Loucy (cell line): ENCODE measurements around the gene TTYH3.

ENCODE experiments used
- H2AFZ ChIP-seq: fragments of 200-600 bp; sonication (generic); 2 replicates; pipeline ENCODE4 v1.6.0; 2016; ENCODE audit warnings: antibody characterized with exemption, mild to moderate bottlenecking, low read length, moderate library complexity
- H3F3A ChIP-seq: fragments of 200-600 bp; 2 replicates; pipeline ENCODE4 v1.6.0; 2016; ENCODE audit warnings: antibody characterized with exemption, low read depth, mild to moderate bottlenecking
- H3K27me3 ChIP-seq: fragments of 200-600 bp; sonication (generic); 2 replicates; pipeline ENCODE4 v1.6.1; 2014; ENCODE audit warnings: low read length, mild to moderate bottlenecking; ENCODE audit not compliant: insufficient read depth, poor library complexity, severe bottlenecking
- H3K36me3 ChIP-seq: fragments of 200-600 bp; sonication (generic); 2 replicates; pipeline ENCODE4 v1.6.1; 2016; ENCODE audit warnings: low read length; ENCODE audit not compliant: insufficient read depth
- H3K4me1 ChIP-seq: fragments of 200-600 bp; sonication (generic); 2 replicates; pipeline ENCODE4 v1.5.1; 2014; ENCODE audit warnings: low read length, mild to moderate bottlenecking; ENCODE audit not compliant: insufficient read depth, poor library complexity, severe bottlenecking
- H3K4me2 ChIP-seq: fragments of 200-600 bp; sonication (generic); 2 replicates; pipeline ENCODE4 v1.6.0; 2014; ENCODE audit warnings: antibody characterized with exemption, low read length, low read depth, mild to moderate bottlenecking; ENCODE audit not compliant: poor library complexity, severe bottlenecking
- H3K4me3 ChIP-seq: fragments of 200-600 bp; sonication (generic); 2 replicates; pipeline ENCODE4 v1.5.1; 2014; ENCODE audit warnings: low read length, mild to moderate bottlenecking, mixed read lengths; ENCODE audit not compliant: poor library complexity, severe bottlenecking
- H3K79me2 ChIP-seq: fragments of 200-600 bp; sonication (generic); 2 replicates; pipeline ENCODE4 v1.6.1; 2014; ENCODE audit warnings: low read length; ENCODE audit not compliant: insufficient read depth
- H3K9ac ChIP-seq: fragments of 200-600 bp; sonication (generic); 2 replicates; pipeline ENCODE4 v1.6.0; 2014; ENCODE audit warnings: mild to moderate bottlenecking, low read depth, low read length, moderate library complexity; ENCODE audit not compliant: poor library complexity, severe bottlenecking
- H3K9me2 ChIP-seq: fragments of 200-600 bp; sonication (generic); replicated peaks from 2 replicates; pipeline ENCODE4 v1.6.1; 2016; ENCODE audit warnings: low read depth, low read length, mixed read lengths
- H3K9me3 ChIP-seq: fragments of 200-600 bp; sonication (generic); 2 replicates; pipeline ENCODE4 v1.6.1; 2014; ENCODE audit warnings: mild to moderate bottlenecking, antibody characterized with exemption, low read length, low read depth; ENCODE audit not compliant: insufficient read depth
- H4K20me1 ChIP-seq: fragments of 200-600 bp; sonication (generic); 2 replicates; pipeline ENCODE4 v1.6.0; 2014; ENCODE audit warnings: antibody characterized with exemption, low read length, mild to moderate bottlenecking; ENCODE audit not compliant: insufficient read depth, poor library complexity, severe bottlenecking
- EZH2phosphoT487 ChIP-seq: fragments of 200-600 bp; IDR thresholded peaks from 2 replicates; pipeline ENCODE4 v1.6.1; 2018; ENCODE audit warnings: antibody characterized with exemption, mild to moderate bottlenecking, moderate library complexity, borderline replicate concordance
- TF ChIP-seq, protein P1 (sequence below): fragments of 200-600 bp; sonication (generic); conservative IDR thresholded peaks from 2 replicates; pipeline ENCODE4 v1.5.1; 2014; ENCODE audit warnings: mild to moderate bottlenecking, antibody characterized with exemption, low read length

TTYH3 gene

DNA sequence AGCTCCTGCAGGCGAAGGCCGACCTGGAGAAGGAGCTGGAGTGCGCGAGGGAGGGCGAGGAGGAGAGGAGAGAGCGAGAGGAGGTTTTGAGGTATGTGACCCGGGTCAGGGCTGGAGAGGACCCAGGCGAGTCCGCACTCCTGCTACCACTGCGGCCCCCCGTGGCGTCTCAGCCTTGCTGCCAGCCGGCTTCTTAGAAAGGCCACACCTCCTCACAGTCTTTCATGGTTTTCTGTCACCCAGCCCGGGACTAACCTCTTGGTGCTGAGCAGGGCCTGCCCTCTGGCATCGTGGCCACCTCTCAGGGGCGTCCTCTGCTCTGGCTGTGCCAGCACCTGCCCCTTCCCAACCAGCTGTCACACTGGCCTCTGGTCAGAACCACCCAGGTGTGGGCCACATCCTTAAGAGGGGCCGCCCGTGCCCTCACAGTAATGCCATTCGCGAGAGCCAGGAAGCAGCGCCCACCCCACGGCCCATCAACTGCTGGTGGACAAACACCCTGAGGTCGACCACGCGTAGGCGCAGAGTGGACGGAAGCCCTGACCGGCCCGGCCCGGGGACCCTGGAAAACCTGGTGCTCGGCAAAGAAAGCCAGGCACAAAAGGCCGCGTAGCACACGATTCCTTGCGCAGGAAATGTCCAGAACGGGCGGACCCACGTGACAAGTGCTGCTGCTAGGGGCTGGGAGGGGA lies 38.6 kb upstream of the TTYH3 start:
- H3K27me3 ChIP-seq = no peaks in the 10 kb centered on the region
- H3K4me1 ChIP-seq = no peaks in the 10 kb centered on the region
- no peaks in the 10 kb centered on the region for H3K36me3 ChIP-seq
- H3F3A ChIP-seq = no peaks in the 10 kb centered on the region
- no peaks in the 10 kb centered on the region for H3K79me2 ChIP-seq
- no peak overlapping the region for H3K4me2 ChIP-seq
- no peak overlapping the region for H3K9ac ChIP-seq
- H3K9me2 ChIP-seq = no peaks in the 10 kb centered on the region
- TF ChIP-seq, protein P1, sequence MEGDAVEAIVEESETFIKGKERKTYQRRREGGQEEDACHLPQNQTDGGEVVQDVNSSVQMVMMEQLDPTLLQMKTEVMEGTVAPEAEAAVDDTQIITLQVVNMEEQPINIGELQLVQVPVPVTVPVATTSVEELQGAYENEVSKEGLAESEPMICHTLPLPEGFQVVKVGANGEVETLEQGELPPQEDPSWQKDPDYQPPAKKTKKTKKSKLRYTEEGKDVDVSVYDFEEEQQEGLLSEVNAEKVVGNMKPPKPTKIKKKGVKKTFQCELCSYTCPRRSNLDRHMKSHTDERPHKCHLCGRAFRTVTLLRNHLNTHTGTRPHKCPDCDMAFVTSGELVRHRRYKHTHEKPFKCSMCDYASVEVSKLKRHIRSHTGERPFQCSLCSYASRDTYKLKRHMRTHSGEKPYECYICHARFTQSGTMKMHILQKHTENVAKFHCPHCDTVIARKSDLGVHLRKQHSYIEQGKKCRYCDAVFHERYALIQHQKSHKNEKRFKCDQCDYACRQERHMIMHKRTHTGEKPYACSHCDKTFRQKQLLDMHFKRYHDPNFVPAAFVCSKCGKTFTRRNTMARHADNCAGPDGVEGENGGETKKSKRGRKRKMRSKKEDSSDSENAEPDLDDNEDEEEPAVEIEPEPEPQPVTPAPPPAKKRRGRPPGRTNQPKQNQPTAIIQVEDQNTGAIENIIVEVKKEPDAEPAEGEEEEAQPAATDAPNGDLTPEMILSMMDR = no peak
- H3K9me3 ChIP-seq = no peaks in the 10 kb centered on the region
- H3K4me3 ChIP-seq = no peak overlapping the region
- H4K20me1 ChIP-seq = no peaks in the 10 kb centered on the region
- H2AFZ ChIP-seq = no peak overlapping the region

DNA sequence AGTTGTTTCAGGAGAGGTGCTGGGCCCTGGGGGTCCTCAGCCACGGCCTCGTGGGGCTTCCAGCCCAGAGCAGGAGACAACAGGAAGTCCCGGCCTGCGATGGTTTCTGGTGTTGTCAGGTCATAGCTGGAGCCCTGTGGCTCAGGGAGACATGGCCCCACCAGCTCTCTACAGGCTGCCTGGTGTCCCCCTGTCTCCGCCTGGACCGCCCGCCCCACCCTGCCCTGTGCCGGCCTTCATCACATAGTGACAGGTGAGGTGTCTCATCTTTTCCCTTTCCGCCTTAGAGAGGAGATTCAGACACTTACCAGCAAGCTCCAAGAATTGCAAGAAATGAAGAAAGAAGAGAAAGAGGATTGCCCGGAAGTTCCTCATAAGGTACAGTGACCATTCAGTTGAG lies 37.2 kb upstream of the TTYH3 start:
- Histone ChIP-seq H3K9ac (no peak overlapping the region), H3K4me1 (no peaks in the 10 kb centered on the region), H3K36me3 (no peaks in the 10 kb centered on the region)

DNA sequence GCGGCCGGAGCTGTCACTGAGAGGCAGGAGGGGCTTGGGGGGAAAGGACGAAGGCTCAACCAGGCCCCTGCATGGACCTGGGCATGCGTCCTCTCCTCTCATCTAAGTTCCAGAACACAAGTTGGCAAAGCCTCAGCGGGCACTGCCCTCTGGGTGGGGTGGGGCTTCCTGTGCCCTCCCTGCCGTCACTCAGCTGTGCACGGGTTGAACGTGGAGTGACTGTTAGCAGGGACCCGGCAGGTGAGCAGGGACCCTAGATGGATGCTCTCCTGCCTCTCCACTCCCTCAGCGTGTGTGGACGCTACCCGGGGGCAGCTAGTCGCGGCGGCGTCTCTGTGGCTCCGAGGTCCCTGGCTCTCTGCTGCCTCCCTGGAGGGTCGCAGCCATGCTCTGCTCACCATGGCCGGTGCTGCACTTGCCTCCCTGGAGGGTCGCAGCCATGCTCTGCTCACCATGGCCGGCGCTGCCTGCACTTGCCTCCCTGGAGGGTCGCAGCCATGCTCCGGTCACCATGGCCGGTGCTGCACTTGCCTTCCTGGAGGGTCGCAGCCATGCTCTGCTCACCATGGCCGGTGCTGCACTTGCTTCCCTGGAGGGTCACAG lies 36.4 kb upstream of the TTYH3 start:
- Histone ChIP-seq H3K4me2 (no peak overlapping the region), H3K9me2 (no peaks in the 10 kb centered on the region), H3K79me2 (no peaks in the 10 kb centered on the region), H4K20me1 (no peaks in the 10 kb centered on the region), H3K36me3 (no peaks in the 10 kb centered on the region), H3K9me3 (no peaks in the 10 kb centered on the region), H3K27me3 (no peaks in the 10 kb centered on the region), H3K4me3 (no peak overlapping the region), H3K4me1 (no peaks in the 10 kb centered on the region), H2AFZ (no peak overlapping the region), H3K9ac (no peak overlapping the region), H3F3A (no peaks in the 10 kb centered on the region)
- TF ChIP-seq EZH2phosphoT487 = no peak
- TF ChIP-seq, protein P1 = no peak

More for the DNA sequence above, 37.2 kb upstream of the TTYH3 start:
- TF ChIP-seq, protein P1 = no peak
- no peak for TF ChIP-seq EZH2phosphoT487
- Histone ChIP-seq H3K4me3 (no peak overlapping the region), H3K27me3 (no peaks in the 10 kb centered on the region), H3K4me2 (no peak overlapping the region), H3F3A (no peaks in the 10 kb centered on the region), H3K9me2 (no peaks in the 10 kb centered on the region), H3K79me2 (no peaks in the 10 kb centered on the region), H2AFZ (no peak overlapping the region), H3K9me3 (no peaks in the 10 kb centered on the region), H4K20me1 (no peaks in the 10 kb centered on the region)
